ENCODE results near the gene ALDH3B2. TPM values are rescaled to one million over a fixed set of nuclear protein-coding genes. Genes with fewer than 3 reads are reported as not detected.
A peak's percentile ranks its signal among the peaks of the same experiment; 100 is the strongest.
"Not testable (repeated sequence)": the region's sequence is repeated elsewhere in the genome, so short reads cannot be mapped to it uniquely, and the experiment has no call there.

The ALDH3B2 gene
- polyA plus RNA-seq, 3 donors, result 1.8 to 3.1 (median 2.0) TPM

- no peak for DNase-seq (ENCODE audit: low read depth in 3 of 3, low spot score in 2 of 3)
These were observed 43.0 kb downstream of the ALDH3B2 start for GRCh38 chr11:67631411-67631810.

- DNase-seq (ENCODE audit: low read depth in 3 of 3, low spot score in 2 of 3), result no peak
These were observed 43.5 kb downstream of the ALDH3B2 start for GRCh38 chr11:67630943-67631331.

GRCh38 chr11:67630228-67630942 lies 44.0 kb downstream of the ALDH3B2 start:
- peak; percentile 81 to 92 (median 86) for DNase-seq (ENCODE audit: low read depth in 3 of 3, low spot score in 2 of 3)

GRCh38 chr11:67629386-67630227 lies 44.8 kb downstream of the ALDH3B2 start, which contains the start of gene NUDT8:
NUDT8 (minus strand) TSS chr11:67629937; CDS start chr11:67629911, 26 bp downstream.
- DNase-seq (ENCODE audit: low read depth in 3 of 3, low spot score in 2 of 3), result peak in 1 of 3 donors; percentile 72

GRCh38 chr11:67628710-67629385 lies 45.6 kb downstream of the ALDH3B2 start:
- no peak for DNase-seq (ENCODE audit: low read depth in 3 of 3, low spot score in 2 of 3)

DNA sequence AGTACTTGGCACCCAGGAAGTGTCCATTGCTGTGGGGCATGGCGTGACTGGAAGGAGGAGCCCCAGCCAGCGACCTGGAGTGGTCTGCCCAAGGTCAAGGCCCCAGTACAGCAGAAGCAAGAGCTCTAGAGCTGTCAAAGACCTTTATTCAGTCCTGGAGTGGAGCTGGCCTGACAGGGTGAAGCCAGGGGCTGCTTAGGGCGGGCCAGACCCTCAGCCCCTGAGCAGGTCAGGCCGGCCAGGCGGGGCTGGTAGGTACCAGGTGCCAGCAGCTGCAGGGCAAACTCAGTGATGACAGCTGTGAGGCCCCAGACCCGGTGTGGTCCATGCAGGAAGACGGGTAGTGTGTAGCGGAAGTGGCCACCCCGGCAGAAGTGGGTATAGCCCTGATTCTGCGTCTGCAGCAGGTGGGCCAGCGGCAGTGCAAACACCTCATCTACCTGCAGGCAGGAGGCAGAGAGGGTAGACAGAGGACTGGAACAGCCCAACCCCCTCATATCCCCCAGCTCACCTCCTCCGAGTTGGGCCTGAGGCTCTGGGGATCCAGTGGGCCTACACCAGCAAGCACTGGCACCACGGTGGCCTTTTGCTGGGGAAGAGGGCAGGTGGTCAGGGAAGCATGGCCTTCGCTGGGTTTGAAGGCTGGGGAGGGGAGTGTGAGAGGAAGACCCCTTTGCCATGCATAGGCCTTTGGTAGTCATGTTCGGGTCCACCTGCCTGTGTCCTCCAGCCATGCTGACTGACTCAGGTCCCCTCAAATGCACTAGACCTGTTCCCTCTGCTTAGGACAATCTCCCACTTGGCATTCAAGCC lies 46.4 kb downstream of the ALDH3B2 start:
- DNase-seq (ENCODE audit: low read depth in 3 of 3, low spot score in 2 of 3), result no peak

DNA sequence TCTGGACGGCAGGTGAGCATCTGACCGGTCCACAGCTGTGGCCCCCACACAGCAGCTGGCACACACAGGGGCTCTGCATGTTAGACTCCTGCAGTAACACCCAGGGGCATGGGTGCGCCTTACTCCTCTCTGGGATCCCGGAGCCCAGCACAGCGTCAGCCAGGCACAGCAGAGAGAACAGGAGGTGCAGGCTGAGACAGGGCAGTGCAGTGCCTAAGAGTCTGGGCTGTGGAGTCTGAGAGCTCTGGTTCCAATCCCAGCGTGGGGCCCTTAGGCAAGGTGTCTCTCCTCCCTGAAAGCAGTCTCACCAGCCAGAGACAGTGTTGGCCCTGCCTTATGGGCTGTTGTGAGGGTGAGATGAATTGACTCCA lies 47.0 kb downstream of the ALDH3B2 start:
- no peak for DNase-seq (ENCODE audit: low read depth in 3 of 3, low spot score in 2 of 3)

GRCh38 chr11:67626970-67627369 lies 47.5 kb downstream of the ALDH3B2 start:
- DNase-seq (ENCODE audit: low read depth in 3 of 3, low spot score in 2 of 3), result no peak

- DNase-seq (ENCODE audit: low read depth in 3 of 3, low spot score in 2 of 3), result not testable (repeated sequence)
These were observed 48.1 kb downstream of the ALDH3B2 start for GRCh38 chr11:67626131-67626833.

DNA sequence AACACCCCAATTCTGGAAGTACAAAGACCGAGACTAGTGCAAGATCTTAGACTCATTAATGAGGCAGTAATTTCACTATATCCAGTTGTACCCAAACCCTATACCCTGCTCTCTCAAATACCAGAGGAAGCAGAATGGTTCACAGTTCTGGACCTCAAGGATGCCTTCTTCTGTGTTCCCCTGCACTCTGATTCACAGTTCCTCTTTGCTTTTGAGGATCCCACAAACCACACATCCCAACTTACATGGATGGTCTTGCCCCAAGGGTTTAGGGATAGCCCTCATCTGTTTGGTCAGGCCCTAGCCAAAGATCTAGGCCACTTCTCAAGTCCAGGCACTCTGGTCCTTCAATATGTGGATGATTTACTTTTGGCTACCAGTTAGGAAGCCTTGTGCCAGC lies 50.6 kb downstream of the ALDH3B2 start:
- DNase-seq (ENCODE audit: low read depth in 3 of 3, low spot score in 2 of 3), result not testable (repeated sequence)

DNA sequence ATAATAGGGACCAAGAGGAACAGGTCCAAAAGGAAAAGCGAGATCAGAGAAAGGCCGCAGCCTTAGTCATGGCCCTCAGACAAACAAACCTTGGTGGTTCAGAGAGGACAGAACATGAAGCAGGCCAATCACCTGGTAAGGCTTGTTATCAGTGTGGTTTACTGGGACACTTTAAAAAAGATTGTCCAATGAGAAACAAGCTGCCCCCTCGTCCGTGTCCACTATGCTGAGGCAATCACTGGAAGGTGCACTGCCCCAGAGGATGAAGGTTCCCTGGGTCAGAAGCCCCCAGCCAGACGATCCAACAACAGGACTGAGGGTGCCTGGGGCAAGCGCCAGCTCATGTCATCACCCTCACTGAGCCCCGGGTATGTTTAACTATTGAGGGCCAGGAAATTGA lies 51.5 kb downstream of the ALDH3B2 start:
- not testable (repeated sequence) for DNase-seq (ENCODE audit: low read depth in 3 of 3, low spot score in 2 of 3)

- not testable (repeated sequence) for DNase-seq (ENCODE audit: low read depth in 3 of 3, low spot score in 2 of 3)
These were observed 52.5 kb downstream of the ALDH3B2 start for GRCh38 chr11:67621928-67622327.

DNA sequence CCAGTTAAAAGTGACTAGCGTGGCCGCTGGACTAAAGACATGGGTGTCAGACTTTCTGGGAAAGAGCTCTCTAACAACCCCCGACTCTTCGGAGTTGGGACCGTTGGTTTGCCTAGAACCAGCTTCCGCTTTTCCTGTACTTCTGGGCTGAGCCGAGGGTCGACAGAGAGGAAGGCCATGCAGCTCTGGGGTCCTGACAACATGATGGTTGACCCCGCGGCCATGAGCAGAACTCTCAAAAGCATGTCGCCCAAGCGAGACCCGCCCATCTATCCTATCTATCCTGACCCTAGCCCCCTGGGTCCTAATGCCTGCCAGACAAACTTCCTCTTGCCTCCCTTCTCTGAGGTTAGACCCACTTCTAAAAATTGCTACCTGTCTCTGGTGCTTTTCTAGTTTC lies 53.8 kb downstream of the ALDH3B2 start:
- DNase-seq (ENCODE audit: low read depth in 3 of 3, low spot score in 2 of 3), result not testable (repeated sequence)

GRCh38 chr11:67619683-67620618 lies 54.5 kb downstream of the ALDH3B2 start:
- DNase-seq (ENCODE audit: low read depth in 3 of 3, low spot score in 2 of 3), result not testable (repeated sequence)

GRCh38 chr11:67618901-67619659 lies 55.3 kb downstream of the ALDH3B2 start:
- DNase-seq (ENCODE audit: low read depth in 3 of 3, low spot score in 2 of 3), result not testable (repeated sequence)

- DNase-seq (ENCODE audit: low read depth in 3 of 3, low spot score in 2 of 3), result no peak
These were observed 57.0 kb downstream of the ALDH3B2 start for GRCh38 chr11:67617243-67617953.

All from right renal cortex interstitium (tissue), 3 donors.